ENCODE data around the gene PRELP.

- TF ChIP-seq CTCF (IDR thresholded peaks at IDR 0.05), result no peak
- no peak for TF ChIP-seq POLR2A (IDR thresholded peaks at IDR 0.05)
Observed at GRCh38 chr1:203441766-203442165, 33.8 kb upstream of the PRELP start.
